Measurements from ENCODE around the gene CDK14. TPM values are rescaled to one million over a fixed set of nuclear protein-coding genes. Genes with fewer than 3 reads are reported as not detected.

Gene CDK14
- total RNA-seq, 1 experiment from 2014 or later, result 57.9 TPM

DNA sequence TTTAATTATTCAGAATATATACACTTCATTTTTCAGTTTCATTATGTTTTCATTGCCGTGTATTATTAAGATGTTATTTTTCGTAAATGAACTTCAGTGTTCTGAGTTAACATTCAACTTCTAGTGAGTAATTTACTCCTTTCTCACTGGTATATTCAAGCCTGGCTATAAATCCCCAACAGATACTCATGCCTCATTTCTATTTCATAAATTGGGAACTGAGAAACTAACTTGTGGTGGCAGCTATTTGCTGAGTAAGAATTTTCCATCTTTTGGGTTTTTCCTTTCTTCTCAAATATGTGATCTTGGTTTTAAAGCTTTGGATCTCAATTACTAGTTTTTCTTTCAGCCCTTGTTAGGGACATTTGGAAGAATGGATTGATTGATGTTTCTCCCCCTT lies 281.1 kb downstream of the CDK14 start:
- H3K4me1 Mint-ChIP-seq, result no peaks in the 10 kb centered on the region
- DNase-seq (ENCODE audit: low spot score), result no peak
- no peak for ATAC-seq
- no peaks in the 10 kb centered on the region for H3K27me3 Mint-ChIP-seq (ENCODE audit: low read depth)
- H3K4me3 Mint-ChIP-seq, result no peak overlapping the region
- H3K27ac Mint-ChIP-seq, result no peak overlapping the region
- TF ChIP-seq PRRX2 (CRISPR knock-in tag; IDR thresholded peaks at IDR 0.05) (no peak), ZNF423 (CRISPR knock-in tag; IDR thresholded peaks at IDR 0.05) (no peak), SMAD4 (CRISPR knock-in tag; IDR thresholded peaks at IDR 0.05) (no peak), ZMAT4 (CRISPR knock-in tag; IDR thresholded peaks at IDR 0.05) (no peak), ZNF671 (CRISPR knock-in tag; IDR thresholded peaks at IDR 0.05) (no peak), CREM (CRISPR knock-in tag; IDR thresholded peaks at IDR 0.05) (no peak), AFF4 (CRISPR knock-in tag; IDR thresholded peaks at IDR 0.05; ENCODE audit: borderline replicate concordance) (no peak)
- peaks cover 10% of the 10 kb centered on the region for H3K9me3 Mint-ChIP-seq
- CTCF ChIA-PET, result no interaction called here
- POLR2A ChIA-PET, result no interaction called here
- peaks cover 11% of the 10 kb centered on the region for H3K36me3 Mint-ChIP-seq

GRCh38 chr7:90879924-90880323 lies 283.8 kb downstream of the CDK14 start:
- Mint-ChIP-seq H3K4me1 (no peaks in the 10 kb centered on the region), H3K4me3 (no peak overlapping the region), H3K27me3 (ENCODE audit: low read depth) (no peaks in the 10 kb centered on the region), H3K27ac (no peak overlapping the region), H3K36me3 (peaks cover 11% of the 10 kb centered on the region), H3K9me3 (peaks cover 14% of the 10 kb centered on the region)
- no peak for ATAC-seq
- no peak for DNase-seq (ENCODE audit: low spot score)
- CTCF ChIA-PET, result no interaction called here
- POLR2A ChIA-PET, result no interaction called here
- TF ChIP-seq JAZF1 (CRISPR knock-in tag; IDR thresholded peaks at IDR 0.05) (no peak), E2F1 (CRISPR knock-in tag; IDR thresholded peaks at IDR 0.05) (no peak), ZNF219 (CRISPR knock-in tag; IDR thresholded peaks at IDR 0.05; ENCODE audit: borderline replicate concordance) (no peak), ATF3 (CRISPR knock-in tag; conservative IDR thresholded peaks at IDR 0.05) (no peak), ZNF671 (CRISPR knock-in tag; IDR thresholded peaks at IDR 0.05) (no peak), CTCF (IDR thresholded peaks at IDR 0.05) (no peak), SOX15 (CRISPR knock-in tag; IDR thresholded peaks at IDR 0.05) (no peak), ZNF263 (CRISPR knock-in tag; IDR thresholded peaks at IDR 0.05; ENCODE audit: low read depth) (no peak), SMAD3 (CRISPR knock-in tag; IDR thresholded peaks at IDR 0.05; ENCODE audit: borderline replicate concordance) (no peak), IRF2 (CRISPR knock-in tag; IDR thresholded peaks at IDR 0.05; ENCODE audit: borderline replicate concordance, low read depth) (no peak), ZNF423 (CRISPR knock-in tag; IDR thresholded peaks at IDR 0.05) (no peak), ZMAT4 (CRISPR knock-in tag; IDR thresholded peaks at IDR 0.05) (no peak), FOXP1 (CRISPR knock-in tag; IDR thresholded peaks at IDR 0.05; ENCODE audit: borderline replicate concordance) (no peak), ZBTB21 (CRISPR knock-in tag; IDR thresholded peaks at IDR 0.05; ENCODE audit: borderline replicate concordance) (no peak), CREM (CRISPR knock-in tag; IDR thresholded peaks at IDR 0.05) (no peak), TCF7 (CRISPR knock-in tag; IDR thresholded peaks at IDR 0.05; ENCODE audit: low read depth) (no peak)
- TF ChIP-seq, protein P1, sequence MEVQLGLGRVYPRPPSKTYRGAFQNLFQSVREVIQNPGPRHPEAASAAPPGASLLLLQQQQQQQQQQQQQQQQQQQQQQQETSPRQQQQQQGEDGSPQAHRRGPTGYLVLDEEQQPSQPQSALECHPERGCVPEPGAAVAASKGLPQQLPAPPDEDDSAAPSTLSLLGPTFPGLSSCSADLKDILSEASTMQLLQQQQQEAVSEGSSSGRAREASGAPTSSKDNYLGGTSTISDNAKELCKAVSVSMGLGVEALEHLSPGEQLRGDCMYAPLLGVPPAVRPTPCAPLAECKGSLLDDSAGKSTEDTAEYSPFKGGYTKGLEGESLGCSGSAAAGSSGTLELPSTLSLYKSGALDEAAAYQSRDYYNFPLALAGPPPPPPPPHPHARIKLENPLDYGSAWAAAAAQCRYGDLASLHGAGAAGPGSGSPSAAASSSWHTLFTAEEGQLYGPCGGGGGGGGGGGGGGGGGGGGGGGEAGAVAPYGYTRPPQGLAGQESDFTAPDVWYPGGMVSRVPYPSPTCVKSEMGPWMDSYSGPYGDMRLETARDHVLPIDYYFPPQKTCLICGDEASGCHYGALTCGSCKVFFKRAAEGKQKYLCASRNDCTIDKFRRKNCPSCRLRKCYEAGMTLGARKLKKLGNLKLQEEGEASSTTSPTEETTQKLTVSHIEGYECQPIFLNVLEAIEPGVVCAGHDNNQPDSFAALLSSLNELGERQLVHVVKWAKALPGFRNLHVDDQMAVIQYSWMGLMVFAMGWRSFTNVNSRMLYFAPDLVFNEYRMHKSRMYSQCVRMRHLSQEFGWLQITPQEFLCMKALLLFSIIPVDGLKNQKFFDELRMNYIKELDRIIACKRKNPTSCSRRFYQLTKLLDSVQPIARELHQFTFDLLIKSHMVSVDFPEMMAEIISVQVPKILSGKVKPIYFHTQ (CRISPR knock-in tag; IDR thresholded peaks at IDR 0.05), result no peak
- TF ChIP-seq, protein P2, sequence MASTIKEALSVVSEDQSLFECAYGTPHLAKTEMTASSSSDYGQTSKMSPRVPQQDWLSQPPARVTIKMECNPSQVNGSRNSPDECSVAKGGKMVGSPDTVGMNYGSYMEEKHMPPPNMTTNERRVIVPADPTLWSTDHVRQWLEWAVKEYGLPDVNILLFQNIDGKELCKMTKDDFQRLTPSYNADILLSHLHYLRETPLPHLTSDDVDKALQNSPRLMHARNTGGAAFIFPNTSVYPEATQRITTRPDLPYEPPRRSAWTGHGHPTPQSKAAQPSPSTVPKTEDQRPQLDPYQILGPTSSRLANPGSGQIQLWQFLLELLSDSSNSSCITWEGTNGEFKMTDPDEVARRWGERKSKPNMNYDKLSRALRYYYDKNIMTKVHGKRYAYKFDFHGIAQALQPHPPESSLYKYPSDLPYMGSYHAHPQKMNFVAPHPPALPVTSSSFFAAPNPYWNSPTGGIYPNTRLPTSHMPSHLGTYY (CRISPR knock-in tag; IDR thresholded peaks at IDR 0.05), result no peak
